HEK293T (cell line): ENCODE results near the gene AP3B2.

Experiments used
- ARNT ChIP-seq: fragments of 450-650 bp; IDR thresholded peaks from 2 replicates; pipeline ENCODE4 v1.6.1; 2017; ENCODE audit warnings: mild to moderate bottlenecking
- BHLHE40 ChIP-seq: fragments of 450-650 bp; IDR thresholded peaks from 2 replicates; pipeline ENCODE4 v1.6.1; 2016; ENCODE audit warnings: mild to moderate bottlenecking, moderate library complexity, borderline replicate concordance
- CTBP1 ChIP-seq: fragments of 450-650 bp; IDR thresholded peaks from 2 replicates; pipeline ENCODE4 v1.6.1; 2016; ENCODE audit warnings: borderline replicate concordance
- ELF4 ChIP-seq: fragments of 450-650 bp; IDR thresholded peaks from 2 replicates; pipeline ENCODE4 v1.6.1; 2017; ENCODE audit warnings: antibody characterized with exemption
- FOXK2 ChIP-seq: fragments of 450-650 bp; IDR thresholded peaks from 2 replicates; pipeline ENCODE4 v1.6.1; 2016; ENCODE audit warnings: mild to moderate bottlenecking
- FOXM1 ChIP-seq: fragments of 450-650 bp; IDR thresholded peaks from 2 replicates; pipeline ENCODE4 v1.6.1; 2017; ENCODE audit warnings: mild to moderate bottlenecking, borderline replicate concordance
- SUZ12 ChIP-seq: fragments of 450-650 bp; IDR thresholded peaks from 2 replicates; pipeline ENCODE4 v1.6.1; 2016; ENCODE audit warnings: mild to moderate bottlenecking

DNA sequence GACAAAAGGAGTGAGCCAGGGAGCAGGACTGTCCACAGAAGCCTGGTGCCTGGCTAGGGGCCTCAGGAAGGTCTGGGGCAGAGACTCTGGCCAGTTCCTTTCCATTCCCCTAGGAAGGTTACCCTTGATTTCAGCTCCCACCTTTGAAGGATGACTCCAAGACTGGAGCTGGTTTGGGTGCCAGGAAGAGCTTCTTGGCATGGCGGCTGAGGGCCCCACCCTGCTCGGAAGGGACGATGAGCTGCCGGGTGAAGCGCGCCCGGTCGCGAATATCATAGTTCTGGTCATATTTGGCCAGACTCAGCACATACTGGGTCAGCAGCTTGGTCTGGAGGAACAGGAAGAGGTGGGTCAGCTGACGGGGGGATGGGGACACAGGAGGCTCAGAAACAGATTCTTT lies 43.1 kb downstream of the AP3B2 start:
- TF ChIP-seq CTBP1 = no peak
- no peak for TF ChIP-seq ELF4
- TF ChIP-seq FOXM1 = no peak
- no peak for TF ChIP-seq FOXK2
- TF ChIP-seq ARNT = no peak
- no peak for TF ChIP-seq BHLHE40
- no peak for TF ChIP-seq SUZ12
